Neural crest cell (in vitro differentiated cells): ENCODE data around the gene ANK3. TPM values are rescaled to one million over a fixed set of nuclear protein-coding genes. Genes with fewer than 3 reads are reported as not detected.

ENCODE experiments used
- DNase-seq: peaks from one replicate; pipeline ENCODE4 v3.0.0; 2021; ENCODE audit warnings: low read depth, mixed read lengths, low spot score
- H3K27ac Mint-ChIP-seq: one replicate; pipeline ENCODE4 v1.8.0; 2021; ENCODE audit warnings: mild to moderate bottlenecking, mixed read lengths; ENCODE audit not compliant: unreplicated experiment
- H3K27me3 Mint-ChIP-seq: 2 replicates; pipeline ENCODE4 v1.8.0; 2021; ENCODE audit warnings: low read depth, mild to moderate bottlenecking, mixed read lengths
- H3K36me3 Mint-ChIP-seq: 2 replicates; pipeline ENCODE4 v1.8.0; 2021; ENCODE audit warnings: low read depth, mild to moderate bottlenecking, mixed read lengths
- H3K4me1 Mint-ChIP-seq: 2 replicates; pipeline ENCODE4 v1.8.0; 2021; ENCODE audit warnings: mixed read lengths
- H3K4me3 Mint-ChIP-seq: one replicate; pipeline ENCODE4 v1.8.0; 2021; ENCODE audit warnings: mild to moderate bottlenecking, mixed read lengths
- H3K9me3 Mint-ChIP-seq: 2 replicates; pipeline ENCODE4 v1.8.0; 2021; ENCODE audit warnings: mixed read lengths
- total RNA-seq: library from RNA; stranded (reverse); gene quantifications from 2 replicates; pipeline ENCODE4 v1.2.1, GENCODE V29; 2021
- TF ChIP-seq, protein P1 (sequence below): fragments of 200-600 bp; sonication (generic); conservative IDR thresholded peaks from 2 replicates; pipeline ENCODE4 v1.5.0; 2021; ENCODE audit warnings: antibody characterized with exemption, mild to moderate bottlenecking

The ANK3 gene
- total RNA-seq, 1 donor from 2014 or later = 45.2 TPM

GRCh38 chr10:60176925-60177324, 212.8 kb downstream of the ANK3 start:
- Mint-ChIP-seq H3K9me3 (no peaks in the 10 kb centered on the region), H3K27ac (peak overlapping the region; percentile 28), H3K4me3 (no peak overlapping the region), H3K4me1 (peaks cover 4% of the 10 kb centered on the region), H3K27me3 (no peaks in the 10 kb centered on the region), H3K36me3 (no peaks in the 10 kb centered on the region)
- DNase-seq = no peak
- TF ChIP-seq, protein P1, sequence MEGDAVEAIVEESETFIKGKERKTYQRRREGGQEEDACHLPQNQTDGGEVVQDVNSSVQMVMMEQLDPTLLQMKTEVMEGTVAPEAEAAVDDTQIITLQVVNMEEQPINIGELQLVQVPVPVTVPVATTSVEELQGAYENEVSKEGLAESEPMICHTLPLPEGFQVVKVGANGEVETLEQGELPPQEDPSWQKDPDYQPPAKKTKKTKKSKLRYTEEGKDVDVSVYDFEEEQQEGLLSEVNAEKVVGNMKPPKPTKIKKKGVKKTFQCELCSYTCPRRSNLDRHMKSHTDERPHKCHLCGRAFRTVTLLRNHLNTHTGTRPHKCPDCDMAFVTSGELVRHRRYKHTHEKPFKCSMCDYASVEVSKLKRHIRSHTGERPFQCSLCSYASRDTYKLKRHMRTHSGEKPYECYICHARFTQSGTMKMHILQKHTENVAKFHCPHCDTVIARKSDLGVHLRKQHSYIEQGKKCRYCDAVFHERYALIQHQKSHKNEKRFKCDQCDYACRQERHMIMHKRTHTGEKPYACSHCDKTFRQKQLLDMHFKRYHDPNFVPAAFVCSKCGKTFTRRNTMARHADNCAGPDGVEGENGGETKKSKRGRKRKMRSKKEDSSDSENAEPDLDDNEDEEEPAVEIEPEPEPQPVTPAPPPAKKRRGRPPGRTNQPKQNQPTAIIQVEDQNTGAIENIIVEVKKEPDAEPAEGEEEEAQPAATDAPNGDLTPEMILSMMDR = no peak

- no peak for DNase-seq
- Mint-ChIP-seq H3K27me3 (no peaks in the 10 kb centered on the region), H3K4me1 (peaks cover 4% of the 10 kb centered on the region), H3K36me3 (no peaks in the 10 kb centered on the region), H3K4me3 (no peak overlapping the region), H3K27ac (no peak overlapping the region), H3K9me3 (no peaks in the 10 kb centered on the region)
- TF ChIP-seq, protein P1 = no peak
Observed at GRCh38 chr10:60175441-60175971, 214.2 kb downstream of the ANK3 start.

DNA sequence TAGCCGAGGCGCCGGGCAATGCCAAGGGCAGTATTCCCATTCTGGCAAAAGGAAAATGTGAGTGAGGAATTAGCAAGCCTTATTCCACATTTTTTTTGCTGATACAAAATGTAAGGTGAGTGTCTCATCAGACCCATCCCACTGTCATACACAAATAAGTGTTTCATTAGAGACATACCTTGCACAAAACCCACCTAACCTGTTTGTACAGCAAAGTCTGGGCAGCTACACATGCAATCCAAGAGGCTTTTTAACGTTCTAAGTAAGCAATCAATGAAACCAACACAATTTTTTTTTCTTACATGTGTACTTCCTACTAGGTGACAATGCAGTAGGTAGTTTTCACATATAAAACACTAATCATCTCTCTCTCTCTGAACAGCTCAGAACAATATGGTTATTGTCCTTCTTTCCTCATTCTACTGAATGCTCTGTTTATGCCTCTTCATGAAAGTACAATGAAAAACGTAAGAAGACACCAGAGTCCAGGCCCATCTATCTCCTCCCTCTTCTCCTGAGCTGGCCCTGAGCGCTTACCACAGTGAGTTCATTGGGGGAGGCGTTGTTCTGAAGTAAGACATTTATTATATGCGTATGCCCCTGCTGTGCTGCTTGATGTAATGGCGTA, 217.2 kb downstream of the ANK3 start:
- no peak for DNase-seq
- Mint-ChIP-seq H3K36me3 (no peaks in the 10 kb centered on the region), H3K4me3 (no peak overlapping the region), H3K4me1 (peaks cover 4% of the 10 kb centered on the region), H3K9me3 (no peaks in the 10 kb centered on the region), H3K27ac (no peak overlapping the region), H3K27me3 (no peaks in the 10 kb centered on the region)
- TF ChIP-seq, protein P1 = no peak

- H3K36me3 Mint-ChIP-seq = no peaks in the 10 kb centered on the region
- no peak overlapping the region for H3K27ac Mint-ChIP-seq
- TF ChIP-seq, protein P1 = no peak
- H3K27me3 Mint-ChIP-seq = no peaks in the 10 kb centered on the region
- peaks cover 4% of the 10 kb centered on the region for H3K4me1 Mint-ChIP-seq
- no peak overlapping the region for H3K4me3 Mint-ChIP-seq
- no peak for DNase-seq
- H3K9me3 Mint-ChIP-seq = no peaks in the 10 kb centered on the region
Observed at GRCh38 chr10:60171436-60172013, 218.2 kb downstream of the ANK3 start.

GRCh38 chr10:60170250-60170649, 219.4 kb downstream of the ANK3 start:
- H3K4me3 Mint-ChIP-seq = no peak overlapping the region
- H3K36me3 Mint-ChIP-seq = no peaks in the 10 kb centered on the region
- no peak for DNase-seq
- no peaks in the 10 kb centered on the region for H3K27me3 Mint-ChIP-seq
- H3K4me1 Mint-ChIP-seq = peaks cover 4% of the 10 kb centered on the region
- H3K27ac Mint-ChIP-seq = no peak overlapping the region
- H3K9me3 Mint-ChIP-seq = no peaks in the 10 kb centered on the region
- TF ChIP-seq, protein P1 = no peak
